Erythroblast (primary cell): ENCODE results near the gene TRMT10C.

Source experiments
- GATA1 ChIP-seq: IDR thresholded peaks from 2 replicates; pipeline ENCODE4 v1.6.1; 2011; ENCODE audit warnings: low read depth, mild to moderate bottlenecking, control low read depth, low read length, moderate library complexity
- POLR2A ChIP-seq: IDR thresholded peaks from 2 replicates; pipeline ENCODE4 v1.6.1; 2011; ENCODE audit warnings: mild to moderate bottlenecking, low read length

DNA sequence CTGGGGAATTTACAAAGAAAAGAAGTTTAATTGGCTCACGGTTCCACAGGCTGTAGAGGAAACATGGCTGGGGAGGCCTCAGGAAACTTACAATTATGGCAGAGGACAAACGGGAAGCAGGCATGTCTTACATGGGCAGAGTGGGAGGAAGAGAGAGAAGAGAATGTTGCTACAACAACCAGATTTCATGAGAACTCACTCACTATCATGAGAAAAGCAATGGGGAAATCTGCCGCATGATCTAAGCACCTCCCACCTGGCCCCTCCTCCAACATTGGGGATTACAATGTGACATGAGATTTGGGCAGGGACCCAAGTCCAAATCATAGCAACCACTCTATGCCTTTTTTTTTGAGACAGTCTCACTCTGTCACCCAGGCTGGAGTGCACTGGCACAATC is 41.1 kb downstream of the TRMT10C start:
- TF ChIP-seq POLR2A = no peak
- no peak for TF ChIP-seq GATA1
